HUDEP-2 (cell line): ENCODE results near the gene HCFC2.
"Not testable (repeated sequence)": the region's sequence is repeated elsewhere in the genome, so short reads cannot be mapped to it uniquely, and the experiment has no call there.

Source experiments
- DNase-seq, 76 experiments: peaks; one replicate each; lab custom pipeline; 2025; ENCODE audit not compliant: unreplicated experiment in 76 of 76; lab: John Stamatoyannopoulos, UW

Gene HCFC2

DNA sequence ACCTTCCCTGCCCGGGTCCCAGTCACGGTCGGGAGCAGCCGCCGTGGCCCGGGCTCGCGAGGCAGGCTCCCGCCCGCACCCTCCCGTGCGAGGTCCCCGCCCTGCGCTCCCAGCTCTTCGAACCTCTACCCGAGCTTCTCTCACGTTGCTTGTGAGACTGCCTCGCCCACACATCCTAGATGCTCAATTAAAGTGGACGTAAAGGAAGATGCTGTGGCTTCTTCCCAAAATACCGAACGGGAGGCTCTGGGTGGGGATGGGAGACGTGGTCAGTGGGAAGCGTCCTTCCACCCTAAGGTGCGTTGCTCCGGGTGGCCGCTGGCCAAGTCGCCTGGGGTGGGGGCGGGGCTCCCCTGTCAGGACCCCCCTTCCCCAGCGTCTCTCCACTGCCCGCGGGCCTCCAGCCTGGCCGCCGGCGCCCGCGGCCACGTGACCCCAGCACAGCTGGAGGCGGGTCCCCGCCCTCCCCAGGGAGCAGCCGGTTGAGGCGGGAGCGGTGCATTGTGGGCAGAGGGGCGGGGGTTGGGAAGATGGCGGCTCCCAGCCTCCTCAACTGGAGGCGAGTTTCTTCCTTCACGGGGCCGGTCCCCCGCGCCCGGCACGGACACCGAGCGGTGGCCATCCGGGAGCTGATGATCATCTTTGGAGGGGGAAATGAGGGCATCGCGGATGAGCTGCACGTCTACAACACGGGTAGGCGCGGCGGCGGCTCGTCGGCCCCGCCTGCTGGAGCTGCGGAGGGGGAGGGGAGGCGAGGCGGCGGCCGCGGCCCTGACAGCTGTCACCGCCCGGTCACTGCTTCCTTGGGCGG, at the start of gene HCFC2:
TSS of gene HCFC2 (plus strand) at position 501 of the 811 bp plus-strand sequence. CDS start at position 531, 30 bp downstream.
- DNase-seq: peak in 75 of 76 experiments; percentile 11 to 89 (median 76)

DNA sequence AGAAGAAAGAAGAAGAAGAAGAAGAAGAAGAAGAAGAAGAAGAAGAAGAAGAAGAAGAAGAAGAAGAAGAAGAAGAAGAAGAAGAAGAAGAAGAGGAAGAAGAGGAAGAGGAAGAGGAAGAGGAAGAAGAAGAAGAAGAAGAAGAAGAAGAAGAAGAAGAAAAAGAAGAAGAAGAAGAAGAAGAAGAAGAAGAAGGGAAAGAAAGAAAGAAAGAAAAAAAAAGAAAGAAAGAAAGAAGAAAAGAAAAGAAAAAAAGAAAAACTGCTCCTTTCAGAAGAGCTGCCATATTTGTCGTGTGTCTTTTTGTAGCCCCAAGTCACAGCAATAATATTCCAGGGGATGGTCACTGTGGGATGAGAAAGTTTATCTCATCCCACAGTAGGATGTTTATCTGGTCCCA, 42.5 kb upstream of the HCFC2 start:
- DNase-seq: not testable (repeated sequence)

DNA sequence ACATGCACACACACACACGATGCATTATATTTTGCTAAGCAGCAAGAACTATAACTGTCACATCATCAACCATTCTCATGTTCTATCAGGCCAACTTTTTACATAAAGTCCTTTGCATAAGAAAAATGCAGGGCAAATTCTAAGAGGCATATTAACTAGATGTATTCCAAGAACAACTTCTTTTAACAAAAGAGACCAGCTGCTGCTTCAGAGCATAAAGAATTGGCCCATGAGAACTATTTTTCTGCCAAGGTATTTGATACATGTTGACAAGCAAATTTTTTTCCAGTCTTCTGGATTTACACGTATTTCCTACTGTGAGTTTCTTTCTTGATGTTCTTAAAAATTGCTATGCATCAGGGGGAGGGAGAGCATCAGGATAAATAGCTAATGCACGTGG, 41.5 kb upstream of the HCFC2 start:
- DNase-seq: no peak

GRCh38 chr12:104023710-104024109, 40.6 kb upstream of the HCFC2 start:
- no peak for DNase-seq

- no peak for DNase-seq
Measured at GRCh38 chr12:104024348-104024747, 40.0 kb upstream of the HCFC2 start.

- DNase-seq: no peak
Measured at GRCh38 chr12:104025771-104026170, 38.6 kb upstream of the HCFC2 start.

DNA sequence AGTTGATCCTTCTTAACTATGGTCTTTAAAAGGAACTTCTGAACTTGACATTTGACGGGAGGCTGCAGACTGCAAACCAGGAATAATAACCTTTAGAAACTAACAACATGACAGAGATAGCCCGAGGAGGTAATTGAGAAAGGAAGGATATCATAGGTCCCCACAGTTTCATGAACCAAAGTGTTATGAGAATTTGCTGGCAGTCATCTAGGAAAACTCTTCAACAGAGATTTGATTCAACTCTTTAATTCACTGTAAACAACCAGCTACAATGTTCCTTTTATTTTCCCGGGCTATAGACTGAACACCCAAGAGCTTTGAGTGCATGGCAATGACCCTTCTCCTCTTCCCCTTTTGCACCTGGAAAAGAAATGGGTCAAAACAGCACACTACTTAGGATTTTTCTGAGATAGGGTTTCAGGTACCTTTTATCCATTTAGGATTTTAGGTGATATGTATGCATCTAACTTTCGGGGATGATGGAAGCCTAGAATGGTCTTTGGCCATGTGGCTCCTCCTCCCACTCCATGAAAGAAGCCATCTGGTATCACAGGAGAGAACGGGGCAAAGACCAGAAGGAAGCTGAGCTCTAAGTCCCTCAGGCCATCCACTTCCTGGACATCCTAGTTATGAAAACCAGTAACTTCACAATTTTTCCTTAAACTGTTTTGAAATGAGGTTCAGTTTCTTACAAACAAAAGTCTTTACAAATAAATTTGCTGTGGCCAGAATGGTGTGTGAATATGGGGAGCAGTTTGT, 37.3 kb upstream of the HCFC2 start:
- DNase-seq: no peak

GRCh38 chr12:104030596-104030995, 33.7 kb upstream of the HCFC2 start:
- not testable (repeated sequence) for DNase-seq

DNA sequence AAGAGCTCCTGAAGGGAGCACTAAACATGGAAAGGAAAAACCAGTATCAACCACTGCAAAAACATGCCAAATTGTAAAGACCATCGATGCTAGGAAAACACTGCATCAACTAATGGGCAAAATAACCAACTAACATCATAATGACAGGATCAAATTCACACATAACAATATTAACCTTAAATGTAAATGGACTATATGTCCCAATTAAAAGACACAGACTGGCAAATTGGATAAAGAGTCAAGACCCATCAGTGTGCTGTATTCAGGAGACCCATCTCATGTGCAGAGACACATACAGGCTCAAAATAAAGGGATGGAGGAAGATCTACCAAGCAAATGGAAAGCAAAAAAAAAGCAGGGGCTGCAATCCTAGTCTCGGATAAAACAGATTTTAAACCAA, 28.2 kb upstream of the HCFC2 start:
- not testable (repeated sequence) for DNase-seq

- DNase-seq: not testable (repeated sequence)
Measured at GRCh38 chr12:104039769-104040168, 24.6 kb upstream of the HCFC2 start.

DNA sequence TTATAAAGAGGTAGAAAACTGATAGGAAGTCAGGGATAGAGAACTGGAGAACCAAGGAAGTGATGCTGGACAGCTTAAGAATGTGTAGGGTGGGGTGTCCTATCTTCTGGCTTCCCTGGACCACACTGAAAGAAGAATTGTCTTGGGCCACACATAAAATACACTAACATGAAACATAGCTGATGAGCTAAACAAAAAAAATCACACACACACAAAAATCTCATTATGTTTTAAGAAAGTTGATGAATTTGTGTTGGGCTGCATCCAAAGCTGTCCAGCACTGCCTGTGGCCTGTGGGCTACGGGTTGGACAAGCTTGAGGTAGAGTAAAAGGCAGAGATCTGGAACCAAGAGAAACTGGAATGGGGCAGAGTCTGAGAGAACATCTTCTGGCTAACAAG, 21.8 kb upstream of the HCFC2 start:
- no peak for DNase-seq

GRCh38 chr12:104044158-104044557, 20.2 kb upstream of the HCFC2 start:
- no peak for DNase-seq

DNA sequence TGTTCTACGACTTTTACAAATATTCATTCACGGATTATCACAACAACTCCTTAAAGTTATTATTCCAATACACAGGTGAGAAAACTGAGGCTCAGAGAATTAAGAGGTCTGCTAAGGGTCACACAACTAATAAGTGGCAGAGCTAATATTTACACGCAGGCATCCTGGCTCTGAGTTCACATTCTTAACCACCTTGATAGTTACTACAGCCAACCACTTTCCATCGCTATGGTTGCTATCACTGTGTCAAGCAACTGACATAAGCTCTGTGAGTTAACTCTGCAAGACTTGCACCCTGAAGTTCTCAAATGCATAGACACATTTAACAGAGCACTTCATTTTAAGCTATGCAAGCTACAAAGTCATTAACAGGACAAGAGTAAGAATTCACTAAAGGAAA, 18.0 kb upstream of the HCFC2 start:
- no peak for DNase-seq

GRCh38 chr12:104048162-104048561, 16.2 kb upstream of the HCFC2 start:
- DNase-seq: no peak

GRCh38 chr12:104048811-104049210, 15.5 kb upstream of the HCFC2 start:
- no peak for DNase-seq

GRCh38 chr12:104049278-104049902, 14.9 kb upstream of the HCFC2 start:
- DNase-seq: no peak

GRCh38 chr12:104049903-104050356, 14.4 kb upstream of the HCFC2 start, which contains the start of gene GLT8D2:
Gene GLT8D2 (minus strand): TSS chr12:104050187. CDS start chr12:104019648, 30,539 bp downstream.
- DNase-seq: no peak

GRCh38 chr12:104050436-104050835, 13.9 kb upstream of the HCFC2 start:
- DNase-seq: no peak

- DNase-seq: no peak
Measured at GRCh38 chr12:104054681-104055346, 9.5 kb upstream of the HCFC2 start.

DNA sequence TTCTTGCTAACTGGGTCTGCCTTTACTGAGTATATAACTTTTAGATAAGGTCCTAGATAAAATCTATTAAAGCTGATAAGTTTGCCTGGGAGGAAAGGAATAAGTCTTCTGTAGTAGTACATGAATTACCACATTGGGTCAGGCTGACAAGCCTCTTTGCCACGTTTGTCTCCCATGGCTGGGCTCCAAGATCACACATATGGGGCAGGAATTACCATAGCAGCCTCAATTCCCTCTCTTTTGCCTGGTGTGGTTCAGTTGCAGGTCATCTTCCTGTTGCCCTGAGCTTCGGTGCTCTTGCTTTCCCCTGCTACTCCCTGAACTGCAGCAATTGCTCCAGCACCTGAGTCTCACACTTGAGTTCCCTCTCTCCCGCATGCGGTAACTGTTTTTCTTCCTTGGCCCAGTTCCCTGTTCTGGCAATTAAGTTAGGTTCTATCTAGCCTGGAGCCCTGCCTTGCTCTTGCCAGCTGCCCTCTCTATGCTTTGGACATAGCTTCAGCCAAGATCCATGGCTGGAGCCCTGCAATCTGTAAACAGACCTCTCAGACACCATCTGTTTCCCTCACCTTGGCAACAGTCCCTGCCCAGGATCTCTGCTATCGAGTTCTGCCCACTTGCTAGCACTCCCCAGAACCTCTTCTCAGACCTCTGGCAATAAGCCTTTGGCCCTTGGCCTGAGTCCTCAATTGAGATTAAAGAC, 8.5 kb upstream of the HCFC2 start:
- peak in 19 of 76 experiments; percentile 2 to 73 (median 23) for DNase-seq
